HepG2 (cell line): ENCODE results near the gene SNRPF. TPM values are rescaled to one million over a fixed set of nuclear protein-coding genes. Genes with fewer than 3 reads are reported as not detected.
A peak's percentile ranks its signal among the peaks of the same experiment; 100 is the strongest.

Experiments used
- ARNTL ChIP-seq: sonication (generic); formaldehyde crosslinking; IDR thresholded peaks from 2 replicates; pipeline ENCODE4 v1.4.0; 2020; ENCODE audit warnings: mild to moderate bottlenecking, missing genetic modification reagents
- CHD4 ChIP-seq: fragments of 200-600 bp; sonication (generic); IDR thresholded peaks from 2 replicates; pipeline ENCODE4 v1.7.0; 2017; ENCODE audit warnings: mild to moderate bottlenecking, low read length, borderline replicate concordance
- ELF1 ChIP-seq: sonication (generic); formaldehyde crosslinking; IDR thresholded peaks from 2 replicates; pipeline ENCODE4 v1.4.0; 2020; ENCODE audit warnings: missing genetic modification reagents
- KDM6A ChIP-seq: IDR thresholded peaks from 2 replicates; pipeline ENCODE4 v1.6.1; 2016; ENCODE audit warnings: low read depth
- LBX2 ChIP-seq: sonication (generic); formaldehyde crosslinking; IDR thresholded peaks from 2 replicates; pipeline ENCODE4 v1.5.0; 2020; ENCODE audit warnings: missing genetic modification reagents, mild to moderate bottlenecking, borderline replicate concordance
- ZNF121 ChIP-seq: sonication (generic); formaldehyde crosslinking; IDR thresholded peaks from 2 replicates; pipeline ENCODE4 v1.5.0; 2020; ENCODE audit warnings: mild to moderate bottlenecking, missing genetic modification reagents
- ZNF264 ChIP-seq: sonication (generic); formaldehyde crosslinking; IDR thresholded peaks from 2 replicates; pipeline ENCODE4 v1.4.0; 2020; ENCODE audit warnings: missing genetic modification reagents
- ZNF383 ChIP-seq: sonication (generic); formaldehyde crosslinking; IDR thresholded peaks from 2 replicates; pipeline ENCODE4 v1.4.0; 2020; ENCODE audit warnings: missing genetic modification reagents, mild to moderate bottlenecking, borderline replicate concordance
- ZNF644 ChIP-seq: IDR thresholded peaks from 2 replicates; pipeline ENCODE4 v1.6.1; 2016; ENCODE audit warnings: low read depth
- ZNF766 ChIP-seq: sonication (generic); formaldehyde crosslinking; IDR thresholded peaks from 2 replicates; pipeline ENCODE4 v1.5.0; 2020; ENCODE audit warnings: missing genetic modification reagents, borderline replicate concordance
- polyA plus RNA-seq, 8 experiments: library from polyadenylated mRNA; depleted of rRNA in 3 of 8; stranded (reverse) in 7 of 8; unstranded in 1 of 8; fragments of >200 nt; fragmentation: Illumina TruSeq in 4 of 8; extraction: Trizol in 4 of 8; gene quantifications; 2 replicates each; pipeline versions ENCODE4 v1.2.1 to v1.2.3, GENCODE V29; 2011 to 2016; ENCODE audit warnings: low read depth in 4 of 8, missing spikeins in 1 of 8, mixed read lengths in 1 of 8; ENCODE audit not compliant: insufficient read depth in 1 of 8
- total RNA-seq, 5 experiments: library from RNA; depleted of rRNA; stranded (reverse); fragments of >200 nt; fragmentation: Illumina TruSeq; extraction: Trizol; gene quantifications; 2 replicates each; pipeline ENCODE4 v1.2.3, GENCODE V29; 2016; ENCODE audit warnings: low read depth in 1 of 5
- TF ChIP-seq, protein P1 (sequence below): sonication (generic); formaldehyde crosslinking; IDR thresholded peaks from 2 replicates; pipeline ENCODE4 v1.4.0; 2020; ENCODE audit warnings: missing genetic modification reagents, borderline replicate concordance
- TF ChIP-seq, protein P2 (sequence below): sonication (generic); formaldehyde crosslinking; IDR thresholded peaks from 2 replicates; pipeline ENCODE4 v1.4.0; 2020; ENCODE audit warnings: mild to moderate bottlenecking, missing genetic modification reagents
- TF ChIP-seq, protein P3 (sequence below): sonication (generic); formaldehyde crosslinking; conservative IDR thresholded peaks from 2 replicates; pipeline ENCODE4 v1.5.0; 2020; ENCODE audit warnings: missing genetic modification reagents
- TF ChIP-seq, protein P4 (sequence below): sonication (generic); formaldehyde crosslinking; IDR thresholded peaks from 2 replicates; pipeline ENCODE4 v1.4.0; 2020; ENCODE audit warnings: mild to moderate bottlenecking, missing genetic modification reagents
- TF ChIP-seq, protein P5 (sequence below): sonication (generic); formaldehyde crosslinking; IDR thresholded peaks from 2 replicates; pipeline ENCODE4 v1.8.0; 2022; ENCODE audit warnings: missing genetic modification reagents, mild to moderate bottlenecking, inconsistent platforms, borderline replicate concordance

The SNRPF gene
- total and polyA plus RNA-seq, 2 of the 13 experiments (the other 11 are each of a cell fraction or from before 2014, with no cell fraction given) = 31.7 to 77.2 TPM

GRCh38 chr12:95858451-95859343 lies at the start of gene SNRPF (continued):
- TF ChIP-seq LBX2 = no peak
- TF ChIP-seq, protein P1, sequence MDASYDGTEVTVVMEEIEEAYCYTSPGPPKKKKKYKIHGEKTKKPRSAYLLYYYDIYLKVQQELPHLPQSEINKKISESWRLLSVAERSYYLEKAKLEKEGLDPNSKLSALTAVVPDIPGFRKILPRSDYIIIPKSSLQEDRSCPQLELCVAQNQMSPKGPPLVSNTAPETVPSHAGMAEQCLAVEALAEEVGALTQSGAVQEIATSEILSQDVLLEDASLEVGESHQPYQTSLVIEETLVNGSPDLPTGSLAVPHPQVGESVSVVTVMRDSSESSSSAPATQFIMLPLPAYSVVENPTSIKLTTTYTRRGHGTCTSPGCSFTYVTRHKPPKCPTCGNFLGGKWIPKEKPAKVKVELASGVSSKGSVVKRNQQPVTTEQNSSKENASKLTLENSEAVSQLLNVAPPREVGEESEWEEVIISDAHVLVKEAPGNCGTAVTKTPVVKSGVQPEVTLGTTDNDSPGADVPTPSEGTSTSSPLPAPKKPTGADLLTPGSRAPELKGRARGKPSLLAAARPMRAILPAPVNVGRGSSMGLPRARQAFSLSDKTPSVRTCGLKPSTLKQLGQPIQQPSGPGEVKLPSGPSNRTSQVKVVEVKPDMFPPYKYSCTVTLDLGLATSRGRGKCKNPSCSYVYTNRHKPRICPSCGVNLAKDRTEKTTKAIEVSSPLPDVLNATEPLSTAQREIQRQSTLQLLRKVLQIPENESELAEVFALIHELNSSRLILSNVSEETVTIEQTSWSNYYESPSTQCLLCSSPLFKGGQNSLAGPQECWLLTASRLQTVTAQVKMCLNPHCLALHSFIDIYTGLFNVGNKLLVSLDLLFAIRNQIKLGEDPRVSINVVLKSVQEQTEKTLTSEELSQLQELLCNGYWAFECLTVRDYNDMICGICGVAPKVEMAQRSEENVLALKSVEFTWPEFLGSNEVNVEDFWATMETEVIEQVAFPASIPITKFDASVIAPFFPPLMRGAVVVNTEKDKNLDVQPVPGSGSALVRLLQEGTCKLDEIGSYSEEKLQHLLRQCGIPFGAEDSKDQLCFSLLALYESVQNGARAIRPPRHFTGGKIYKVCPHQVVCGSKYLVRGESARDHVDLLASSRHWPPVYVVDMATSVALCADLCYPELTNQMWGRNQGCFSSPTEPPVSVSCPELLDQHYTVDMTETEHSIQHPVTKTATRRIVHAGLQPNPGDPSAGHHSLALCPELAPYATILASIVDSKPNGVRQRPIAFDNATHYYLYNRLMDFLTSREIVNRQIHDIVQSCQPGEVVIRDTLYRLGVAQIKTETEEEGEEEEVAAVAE (CRISPR knock-in tag) = peak; percentile 100
- TF ChIP-seq, protein P2, sequence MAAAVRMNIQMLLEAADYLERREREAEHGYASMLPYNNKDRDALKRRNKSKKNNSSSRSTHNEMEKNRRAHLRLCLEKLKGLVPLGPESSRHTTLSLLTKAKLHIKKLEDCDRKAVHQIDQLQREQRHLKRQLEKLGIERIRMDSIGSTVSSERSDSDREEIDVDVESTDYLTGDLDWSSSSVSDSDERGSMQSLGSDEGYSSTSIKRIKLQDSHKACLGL (CRISPR knock-in tag) = peak; percentile 79; the same call in 1 of the 2 replicates
- TF ChIP-seq CHD4 = no peak
- TF ChIP-seq, protein P3, sequence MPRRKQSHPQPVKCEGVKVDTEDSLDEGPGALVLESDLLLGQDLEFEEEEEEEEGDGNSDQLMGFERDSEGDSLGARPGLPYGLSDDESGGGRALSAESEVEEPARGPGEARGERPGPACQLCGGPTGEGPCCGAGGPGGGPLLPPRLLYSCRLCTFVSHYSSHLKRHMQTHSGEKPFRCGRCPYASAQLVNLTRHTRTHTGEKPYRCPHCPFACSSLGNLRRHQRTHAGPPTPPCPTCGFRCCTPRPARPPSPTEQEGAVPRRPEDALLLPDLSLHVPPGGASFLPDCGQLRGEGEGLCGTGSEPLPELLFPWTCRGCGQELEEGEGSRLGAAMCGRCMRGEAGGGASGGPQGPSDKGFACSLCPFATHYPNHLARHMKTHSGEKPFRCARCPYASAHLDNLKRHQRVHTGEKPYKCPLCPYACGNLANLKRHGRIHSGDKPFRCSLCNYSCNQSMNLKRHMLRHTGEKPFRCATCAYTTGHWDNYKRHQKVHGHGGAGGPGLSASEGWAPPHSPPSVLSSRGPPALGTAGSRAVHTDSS = no peak
- no peak for TF ChIP-seq ZNF644 (CRISPR knock-in tag)
- peak; percentile 60 for TF ChIP-seq ELF1
- peak; percentile 61; the same call in 1 of the 2 replicates for TF ChIP-seq ZNF766 (CRISPR knock-in tag)
- TF ChIP-seq, protein P4, sequence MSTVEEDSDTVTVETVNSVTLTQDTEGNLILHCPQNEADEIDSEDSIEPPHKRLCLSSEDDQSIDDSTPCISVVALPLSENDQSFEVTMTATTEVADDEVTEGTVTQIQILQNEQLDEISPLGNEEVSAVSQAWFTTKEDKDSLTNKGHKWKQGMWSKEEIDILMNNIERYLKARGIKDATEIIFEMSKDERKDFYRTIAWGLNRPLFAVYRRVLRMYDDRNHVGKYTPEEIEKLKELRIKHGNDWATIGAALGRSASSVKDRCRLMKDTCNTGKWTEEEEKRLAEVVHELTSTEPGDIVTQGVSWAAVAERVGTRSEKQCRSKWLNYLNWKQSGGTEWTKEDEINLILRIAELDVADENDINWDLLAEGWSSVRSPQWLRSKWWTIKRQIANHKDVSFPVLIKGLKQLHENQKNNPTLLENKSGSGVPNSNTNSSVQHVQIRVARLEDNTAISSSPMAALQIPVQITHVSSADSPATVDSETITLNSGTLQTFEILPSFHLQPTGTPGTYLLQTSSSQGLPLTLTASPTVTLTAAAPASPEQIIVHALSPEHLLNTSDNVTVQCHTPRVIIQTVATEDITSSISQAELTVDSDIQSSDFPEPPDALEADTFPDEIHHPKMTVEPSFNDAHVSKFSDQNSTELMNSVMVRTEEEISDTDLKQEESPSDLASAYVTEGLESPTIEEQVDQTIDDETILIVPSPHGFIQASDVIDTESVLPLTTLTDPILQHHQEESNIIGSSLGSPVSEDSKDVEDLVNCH (CRISPR knock-in tag) = no peak
- TF ChIP-seq, protein P5, sequence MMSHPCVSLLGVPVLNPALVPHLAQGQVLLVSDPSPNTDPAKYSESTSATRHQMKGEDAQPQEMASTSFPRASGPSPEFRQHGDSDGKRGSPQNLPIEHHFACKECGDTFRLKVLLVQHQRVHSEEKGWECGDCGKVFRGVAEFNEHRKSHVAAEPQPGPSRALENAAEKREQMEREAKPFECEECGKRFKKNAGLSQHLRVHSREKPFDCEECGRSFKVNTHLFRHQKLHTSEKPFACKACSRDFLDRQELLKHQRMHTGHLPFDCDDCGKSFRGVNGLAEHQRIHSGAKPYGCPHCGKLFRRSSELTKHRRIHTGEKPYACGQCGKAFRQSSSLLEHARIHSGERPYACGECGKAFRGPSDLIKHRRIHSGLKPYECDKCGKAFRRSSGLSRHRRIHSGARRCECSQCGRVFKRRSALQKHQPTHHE = 0 out of 2 replicates have a peak, but pooled peaks have one; percentile 45
- TF ChIP-seq ARNTL (CRISPR knock-in tag) = no peak
- no peak for TF ChIP-seq ZNF383 (CRISPR knock-in tag)
- TF ChIP-seq KDM6A = no peak
- TF ChIP-seq ZNF121 (CRISPR knock-in tag) = no peak
- peak; percentile 51; the same call in 1 of the 2 replicates for TF ChIP-seq ZNF264 (CRISPR knock-in tag)
